ENCODE results near the gene MBLAC1.

DNA sequence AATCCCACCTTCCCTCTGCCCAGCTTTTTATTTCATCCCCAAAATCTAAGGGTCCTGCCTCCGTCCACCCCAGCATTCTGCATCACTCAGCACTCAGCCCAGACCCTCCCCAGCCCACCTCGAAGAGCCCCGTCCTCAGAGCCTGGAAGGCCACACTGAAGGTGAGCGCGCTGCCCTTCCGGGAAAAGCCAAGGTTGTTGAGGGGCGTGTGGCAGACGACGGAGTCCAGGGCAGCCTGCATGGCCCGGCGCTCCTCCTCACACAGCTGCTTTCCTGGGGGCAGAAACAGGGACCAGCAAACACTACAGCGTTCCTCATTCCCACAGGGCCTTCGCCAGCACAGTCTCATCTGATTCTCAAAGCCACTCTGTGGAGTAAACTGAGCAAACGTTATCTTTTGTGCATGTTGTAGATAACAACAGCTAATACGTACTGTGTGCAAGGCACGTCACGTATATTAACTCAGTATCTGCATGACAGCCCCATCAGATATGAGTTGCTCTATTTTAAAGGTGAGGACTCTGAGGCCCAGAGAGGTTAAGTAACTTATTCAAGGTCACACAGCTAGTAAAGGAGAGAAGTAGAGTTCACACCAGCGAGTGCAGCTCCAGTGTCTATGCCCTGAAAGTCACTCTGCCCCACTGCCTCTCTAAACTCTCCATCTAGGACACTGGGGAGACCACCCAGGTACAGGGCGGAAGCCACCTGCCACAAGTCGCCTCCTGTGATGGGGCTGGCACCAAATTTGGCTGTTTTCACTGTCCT lies 29.0 kb downstream of the MBLAC1 start:
- TF ChIP-seq, protein P1, sequence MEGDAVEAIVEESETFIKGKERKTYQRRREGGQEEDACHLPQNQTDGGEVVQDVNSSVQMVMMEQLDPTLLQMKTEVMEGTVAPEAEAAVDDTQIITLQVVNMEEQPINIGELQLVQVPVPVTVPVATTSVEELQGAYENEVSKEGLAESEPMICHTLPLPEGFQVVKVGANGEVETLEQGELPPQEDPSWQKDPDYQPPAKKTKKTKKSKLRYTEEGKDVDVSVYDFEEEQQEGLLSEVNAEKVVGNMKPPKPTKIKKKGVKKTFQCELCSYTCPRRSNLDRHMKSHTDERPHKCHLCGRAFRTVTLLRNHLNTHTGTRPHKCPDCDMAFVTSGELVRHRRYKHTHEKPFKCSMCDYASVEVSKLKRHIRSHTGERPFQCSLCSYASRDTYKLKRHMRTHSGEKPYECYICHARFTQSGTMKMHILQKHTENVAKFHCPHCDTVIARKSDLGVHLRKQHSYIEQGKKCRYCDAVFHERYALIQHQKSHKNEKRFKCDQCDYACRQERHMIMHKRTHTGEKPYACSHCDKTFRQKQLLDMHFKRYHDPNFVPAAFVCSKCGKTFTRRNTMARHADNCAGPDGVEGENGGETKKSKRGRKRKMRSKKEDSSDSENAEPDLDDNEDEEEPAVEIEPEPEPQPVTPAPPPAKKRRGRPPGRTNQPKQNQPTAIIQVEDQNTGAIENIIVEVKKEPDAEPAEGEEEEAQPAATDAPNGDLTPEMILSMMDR (IDR thresholded peaks at IDR 0.05), result no peak
- no peak for TF ChIP-seq POLR2A (IDR thresholded peaks at IDR 0.05)
